ENCODE measurements around the gene TRIM3. TPM values are rescaled to one million over a fixed set of nuclear protein-coding genes. Genes with fewer than 3 reads are reported as not detected.
A peak's percentile ranks its signal among the peaks of the same experiment; 100 is the strongest.

The TRIM3 gene
- total RNA-seq, 1 experiment from 2014 or later, result 13.4 TPM

- Histone ChIP-seq H3K9ac (ENCODE audit: low read length) (no peak overlapping the region), H3K36me3 (ENCODE audit: control insufficient read depth in 1 of 2, insufficient read depth in 2 of 2, low read length in 2 of 2) (no peaks in the 10 kb centered on the region), H3K4me2 (ENCODE audit: low read length) (peak overlapping the region; percentile 71), H4K20me1 (ENCODE audit: insufficient read depth) (no peaks in the 10 kb centered on the region), H3K4me1 (ENCODE audit: control insufficient read depth in 1 of 2, insufficient read depth in 2 of 2, low read length in 2 of 2) (peaks cover 3 to 5% of the 10 kb centered on the region in 2 experiments; a peak in 2 of 4 replicates), H3K4me3 (replicated peaks in 1 of 2; ENCODE audit: low read depth in 1 of 2, low read length in 2 of 2) (peak overlapping the region; percentile 11 to 72; a peak in 2 of 4 replicates), H3K27me3 (ENCODE audit: insufficient read depth, low read length) (no peaks in the 10 kb centered on the region), H2AFZ (ENCODE audit: low read depth, low read length, poor library complexity, severe bottlenecking) (no peak overlapping the region), H3K27ac (ENCODE audit: low read depth, low read length) (no peak overlapping the region), H3K9me3 (ENCODE audit: control insufficient read depth in 1 of 2, insufficient read depth in 1 of 2, low read depth in 1 of 2, low read length in 2 of 2) (no peaks in the 10 kb centered on the region), H3K9me2 (ENCODE audit: insufficient read depth) (no peaks in the 10 kb centered on the region), H3K79me2 (ENCODE audit: insufficient read depth, low read length) (no peaks in the 10 kb centered on the region)
- no peak for ATAC-seq
- POLR2A ChIA-PET, result interaction anchor here (1.6 kb wide), 1 partner anchor 63 kb away, joined by 5 read pairs; the partner anchor contains the start of genes ARFIP2 and TIMM10B
- RAD21 ChIA-PET (ENCODE audit: low non-redundant PET in 1 of 2, low total read pairs in 2 of 2, uncharacterized antibody in 2 of 2, unreplicated experiment in 2 of 2), result no interaction called here
- DNase-seq (ENCODE audit: low read depth, low spot score), result no peak
- CTCF ChIA-PET, result interaction anchor here (1.6 to 1.9 kb wide), 2 partner anchors 25 to 39 kb away, joined by 6 read pairs; no protein-coding TSS in a partner anchor
- no peak for TF ChIP-seq FOSL1 (IDR thresholded peaks at IDR 0.05; ENCODE audit: low read depth)
- no peak for TF ChIP-seq TCF7L2 (IDR thresholded peaks at IDR 0.05; ENCODE audit: borderline replicate concordance, extremely low read depth, insufficient read depth, insufficient read length)
- TF ChIP-seq SP1 (IDR thresholded peaks at IDR 0.05; ENCODE audit: low read depth), result no peak
- no peak for TF ChIP-seq EZH2 (IDR thresholded peaks at IDR 0.05)
- no peak for TF ChIP-seq ATF3 (IDR thresholded peaks at IDR 0.05)
- TF ChIP-seq CTCF (IDR thresholded peaks at IDR 0.05 in 2 of 3, conservative IDR thresholded peaks at IDR 0.05 in 1 of 3; ENCODE audit: borderline replicate concordance in 1 of 3, insufficient read depth in 1 of 3, low read depth in 2 of 3, low read length in 2 of 3), result no peak
- TF ChIP-seq MAX (IDR thresholded peaks at IDR 0.05), result no peak
- TF ChIP-seq EGR1 (IDR thresholded peaks at IDR 0.05; ENCODE audit: low read depth), result no peak
- no peak for TF ChIP-seq ELF1 (IDR thresholded peaks at IDR 0.05; ENCODE audit: borderline replicate concordance, low read depth)
- no peak for TF ChIP-seq ZBTB33 (IDR thresholded peaks at IDR 0.05; ENCODE audit: extremely low read depth, insufficient replicate concordance, low read length)
- TF ChIP-seq SRF (IDR thresholded peaks at IDR 0.05; ENCODE audit: low read depth), result no peak
- TF ChIP-seq POLR2A (IDR thresholded peaks at IDR 0.05; ENCODE audit: borderline replicate concordance, extremely low read depth, insufficient read depth, insufficient read length), result no peak
- no TSS peak for BruUV-seq (replicated peaks)
- intact Hi-C loops (cut with micrococcal nuclease), result no loop called here
Measured at GRCh38 chr11:6417907-6418556, 55.7 kb downstream of the TRIM3 start.
